WTC11 (cell line): ENCODE data around the gene CHST3. TPM values are rescaled to one million over a fixed set of nuclear protein-coding genes. Genes with fewer than 3 reads are reported as not detected.
"Not testable (repeated sequence)": the region's sequence is repeated elsewhere in the genome, so short reads cannot be mapped to it uniquely, and the experiment has no call there.

Source experiments
- ATAC-seq: fragments of 200-7000 bp; cut with Tn5 transposase; 2 replicates; pipeline ENCODE4 v1.10.0; 2021; ENCODE audit warnings: mild to moderate bottlenecking, moderate library complexity
- CTCF ChIA-PET: fragments of 300-600 bp; sonication (Branson Sonifier 250); formaldehyde crosslinking; loops from one replicate; lab custom pipeline; 2021; ENCODE audit warnings: antibody characterized with exemption; lab: Charles Lee
- POLR2A ChIA-PET: fragments of 350-600 bp; sonication (Branson Sonifier 250); formaldehyde crosslinking; loops from one replicate; lab custom pipeline; 2021; ENCODE audit warnings: antibody characterized with exemption; lab: Charles Lee
- DNase-seq: peaks from one replicate; pipeline ENCODE4 v3.0.0; 2021; ENCODE audit warnings: low spot score
- H3K27ac Mint-ChIP-seq: 2 replicates; pipeline ENCODE4 v1.8.0; 2021; ENCODE audit warnings: mixed read lengths
- H3K27me3 Mint-ChIP-seq: 2 replicates; pipeline ENCODE4 v1.8.0; 2021; ENCODE audit warnings: low read depth, mild to moderate bottlenecking, moderate library complexity, mixed read lengths
- H3K36me3 Mint-ChIP-seq: 2 replicates; pipeline ENCODE4 v1.8.0; 2021; ENCODE audit warnings: mixed read lengths
- H3K4me1 Mint-ChIP-seq: 2 replicates; pipeline ENCODE4 v1.8.0; 2022; ENCODE audit warnings: mixed read lengths
- H3K4me3 Mint-ChIP-seq: 2 replicates; pipeline ENCODE4 v1.8.0; 2021; ENCODE audit warnings: mild to moderate bottlenecking, moderate library complexity, mixed read lengths
- H3K9me3 Mint-ChIP-seq: 2 replicates; pipeline ENCODE4 v1.8.0; 2021; ENCODE audit warnings: mixed read lengths
- CDX4 ChIP-seq: fragments of 250-450 bp; sonication (Bioruptor Pico); IDR thresholded peaks from 2 replicates; pipeline ENCODE4 v1.9.0; 2021; ENCODE audit warnings: moderate library complexity, mild to moderate bottlenecking, inconsistent platforms, borderline replicate concordance
- CREB1 ChIP-seq: sonication (generic); formaldehyde crosslinking; IDR thresholded peaks from 2 replicates; pipeline ENCODE4 v1.8.0; 2023; ENCODE audit warnings: mild to moderate bottlenecking, missing genetic modification reagents
- ELF4 ChIP-seq: sonication (generic); formaldehyde crosslinking; IDR thresholded peaks from 2 replicates; pipeline ENCODE4 v1.8.1; 2022; ENCODE audit warnings: low read depth, mild to moderate bottlenecking, moderate library complexity, missing genetic modification reagents
- GRHL2 ChIP-seq: fragments of 250-450 bp; sonication (Bioruptor Pico); IDR thresholded peaks from 2 replicates; pipeline ENCODE4 v1.8.0; 2022; ENCODE audit warnings: mild to moderate bottlenecking, moderate library complexity; ENCODE audit not compliant: insufficient replicate concordance, severe bottlenecking
- JAZF1 ChIP-seq: fragments of 250-450 bp; sonication (Bioruptor Pico); IDR thresholded peaks from 2 replicates; pipeline ENCODE4 v1.9.0; 2021; ENCODE audit warnings: moderate library complexity, mild to moderate bottlenecking, inconsistent platforms
- KAT7 ChIP-seq: sonication (generic); formaldehyde crosslinking; IDR thresholded peaks from 2 replicates; pipeline ENCODE4 v1.8.1; 2023; ENCODE audit warnings: missing genetic modification reagents, mild to moderate bottlenecking, borderline replicate concordance
- RORB ChIP-seq: fragments of 250-450 bp; sonication (Bioruptor Pico); IDR thresholded peaks from 2 replicates; pipeline ENCODE4 v1.9.0; 2021; ENCODE audit warnings: mild to moderate bottlenecking
- SOX15 ChIP-seq: fragments of 250-450 bp; sonication (Bioruptor Pico); IDR thresholded peaks from 2 replicates; pipeline ENCODE4 v1.9.0; 2021; ENCODE audit warnings: mild to moderate bottlenecking
- TEAD1 ChIP-seq: sonication (generic); formaldehyde crosslinking; IDR thresholded peaks from 2 replicates; pipeline ENCODE4 v1.8.0; 2022; ENCODE audit warnings: mild to moderate bottlenecking, missing genetic modification reagents
- USF1 ChIP-seq: sonication (generic); formaldehyde crosslinking; IDR thresholded peaks from 2 replicates; pipeline ENCODE4 v1.8.0; 2022; ENCODE audit warnings: mild to moderate bottlenecking, missing genetic modification reagents
- ZBTB21 ChIP-seq: sonication (generic); formaldehyde crosslinking; IDR thresholded peaks from 2 replicates; pipeline ENCODE4 v1.8.1; 2023; ENCODE audit warnings: mild to moderate bottlenecking, missing genetic modification reagents, borderline replicate concordance
- ZNF121 ChIP-seq: sonication (generic); formaldehyde crosslinking; IDR thresholded peaks from 2 replicates; pipeline ENCODE4 v1.8.0; 2023; ENCODE audit warnings: missing genetic modification reagents
- ZNF416 ChIP-seq: fragments of 250-450 bp; sonication (Bioruptor Pico); IDR thresholded peaks from 2 replicates; pipeline ENCODE4 v1.9.0; 2021; ENCODE audit warnings: mild to moderate bottlenecking, inconsistent platforms
- ZNF423 ChIP-seq: fragments of 250-450 bp; sonication (Bioruptor Pico); IDR thresholded peaks from 2 replicates; pipeline ENCODE4 v2.1.2; 2022; ENCODE audit warnings: mild to moderate bottlenecking, moderate library complexity
- total RNA-seq: library from RNA; stranded (reverse); gene quantifications from 3 replicates; pipeline ENCODE4 v1.2.3, GENCODE V29; 2021
- TF ChIP-seq, protein P1 (sequence below): fragments of 200-600 bp; IDR thresholded peaks from 2 replicates; pipeline ENCODE4 v1.8.0; 2022; ENCODE audit warnings: antibody characterized with exemption
- TF ChIP-seq, protein P2 (sequence below): sonication (generic); formaldehyde crosslinking; IDR thresholded peaks from 2 replicates; pipeline ENCODE4 v1.8.1; 2023; ENCODE audit warnings: mild to moderate bottlenecking, moderate library complexity, missing genetic modification reagents
- TF ChIP-seq, protein P3 (sequence below): fragments of 250-450 bp; sonication (Bioruptor Pico); IDR thresholded peaks from 2 replicates; pipeline ENCODE4 v2.1.2; 2022; ENCODE audit warnings: mild to moderate bottlenecking, moderate library complexity

The CHST3 gene
- total RNA-seq, 1 experiment from 2014 or later = 7.0 TPM

DNA sequence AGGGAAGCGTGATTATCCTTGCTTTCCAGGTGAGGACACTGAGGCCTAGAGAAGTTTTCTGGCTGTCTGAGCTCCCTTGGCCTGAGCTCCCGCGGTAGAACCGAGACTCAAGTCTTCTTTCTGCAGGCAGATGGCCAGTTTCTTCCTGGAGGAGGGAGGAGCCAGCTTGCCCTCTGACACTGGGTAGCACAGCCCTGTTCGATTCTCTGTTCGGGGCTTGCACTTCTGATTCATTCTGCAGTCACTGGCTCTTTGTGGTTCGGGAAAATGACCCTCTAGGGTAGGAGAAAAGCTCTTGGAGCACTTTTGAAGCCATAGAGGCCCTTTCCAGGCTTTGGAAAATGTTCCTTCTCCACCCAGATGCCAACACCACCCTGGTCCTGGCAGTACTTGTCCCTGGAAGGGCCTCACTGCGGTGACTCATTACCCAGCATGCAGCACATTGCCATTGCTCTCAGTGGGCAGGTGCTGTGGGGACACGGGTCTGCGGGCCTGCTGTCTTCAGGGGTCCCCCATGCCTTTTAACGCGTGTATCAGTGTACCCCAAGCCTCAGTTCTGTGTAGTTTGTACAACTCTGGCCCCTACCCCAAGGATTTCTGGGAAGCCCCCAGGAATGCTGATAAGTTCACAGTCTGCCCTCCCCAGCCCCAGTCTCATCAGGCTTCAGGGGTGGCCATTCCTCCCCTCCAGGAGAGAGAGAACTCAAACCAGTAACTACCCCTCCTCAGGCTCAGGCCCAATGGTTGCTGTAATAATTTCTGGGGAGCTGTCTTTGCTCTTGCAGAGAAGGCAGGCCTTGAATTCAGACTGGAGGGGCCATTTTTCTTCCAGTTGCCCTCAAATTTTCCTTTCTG is 11.9 kb downstream of the CHST3 start (continued):
- TF ChIP-seq, protein P1, sequence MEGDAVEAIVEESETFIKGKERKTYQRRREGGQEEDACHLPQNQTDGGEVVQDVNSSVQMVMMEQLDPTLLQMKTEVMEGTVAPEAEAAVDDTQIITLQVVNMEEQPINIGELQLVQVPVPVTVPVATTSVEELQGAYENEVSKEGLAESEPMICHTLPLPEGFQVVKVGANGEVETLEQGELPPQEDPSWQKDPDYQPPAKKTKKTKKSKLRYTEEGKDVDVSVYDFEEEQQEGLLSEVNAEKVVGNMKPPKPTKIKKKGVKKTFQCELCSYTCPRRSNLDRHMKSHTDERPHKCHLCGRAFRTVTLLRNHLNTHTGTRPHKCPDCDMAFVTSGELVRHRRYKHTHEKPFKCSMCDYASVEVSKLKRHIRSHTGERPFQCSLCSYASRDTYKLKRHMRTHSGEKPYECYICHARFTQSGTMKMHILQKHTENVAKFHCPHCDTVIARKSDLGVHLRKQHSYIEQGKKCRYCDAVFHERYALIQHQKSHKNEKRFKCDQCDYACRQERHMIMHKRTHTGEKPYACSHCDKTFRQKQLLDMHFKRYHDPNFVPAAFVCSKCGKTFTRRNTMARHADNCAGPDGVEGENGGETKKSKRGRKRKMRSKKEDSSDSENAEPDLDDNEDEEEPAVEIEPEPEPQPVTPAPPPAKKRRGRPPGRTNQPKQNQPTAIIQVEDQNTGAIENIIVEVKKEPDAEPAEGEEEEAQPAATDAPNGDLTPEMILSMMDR = no peak
- TF ChIP-seq ZBTB21 (CRISPR knock-in tag) = no peak
- TF ChIP-seq RORB (CRISPR knock-in tag) = no peak
- TF ChIP-seq USF1 (CRISPR knock-in tag) = no peak
- no peak for TF ChIP-seq KAT7 (CRISPR knock-in tag)
- TF ChIP-seq CDX4 = no peak
- TF ChIP-seq ZNF423 = no peak
- no peak for TF ChIP-seq CREB1 (CRISPR knock-in tag)
- TF ChIP-seq ZNF416 (CRISPR knock-in tag) = no peak
- no peak for TF ChIP-seq SOX15
- TF ChIP-seq GRHL2 = no peak

GRCh38 chr10:71977614-71977903 is 13.4 kb downstream of the CHST3 start:
- ATAC-seq, H3K9me3 Mint-ChIP-seq, POLR2A ChIA-PET, H3K4me3 Mint-ChIP-seq, H3K27me3 Mint-ChIP-seq, H3K27ac Mint-ChIP-seq, DNase-seq, H3K36me3 Mint-ChIP-seq: not testable (repeated sequence)
- peak; percentile 21; the same call in 1 of the 2 replicates for TF ChIP-seq ZNF121 (CRISPR knock-in tag)
- H3K4me1 Mint-ChIP-seq = peaks cover 27% of the 10 kb centered on the region
- CTCF ChIA-PET = interaction anchor here (0.6 to 3.6 kb wide), 11 partner anchors 11 to 707 kb away, joined by 3 to 21 read pairs (median 4); partner anchors contain the start of gene CHST3

DNA sequence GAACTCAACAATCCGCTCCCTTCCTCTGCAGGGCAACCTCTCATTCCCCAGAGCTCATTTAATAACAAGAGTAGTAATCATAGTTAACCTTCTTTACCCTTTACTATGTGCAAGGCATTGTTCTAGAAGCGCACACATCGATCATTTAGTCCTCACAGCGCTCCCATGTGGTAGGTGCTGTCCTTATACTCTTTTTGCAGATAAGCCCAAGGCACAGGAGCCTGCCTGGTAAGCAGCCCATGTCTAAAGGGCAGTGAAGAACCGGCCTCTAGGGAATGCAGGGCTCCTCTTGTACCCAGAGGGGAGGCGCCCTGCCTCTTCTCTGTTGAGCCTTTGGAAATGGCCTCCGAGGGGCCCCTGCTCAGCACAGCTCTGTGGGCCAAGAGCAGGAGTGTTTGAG is 14.3 kb downstream of the CHST3 start:
- ChIA-PET CTCF (interaction anchor here (0.7 to 3.6 kb wide), 8 partner anchors 9 to 708 kb away, joined by 3 to 17 read pairs (median 3); partner anchors contain the start of gene CHST3), POLR2A (interaction anchor here (0.6 to 0.7 kb wide), 2 partner anchors 12 to 29 kb away, joined by 3 to 4 read pairs; no protein-coding TSS in a partner anchor)
- no peak for TF ChIP-seq ZBTB21 (CRISPR knock-in tag)
- ATAC-seq (peak; percentile 83), DNase-seq (peak; percentile 50)
- Mint-ChIP-seq H3K4me1 (peaks cover 27% of the 10 kb centered on the region), H3K36me3 (no peaks in the 10 kb centered on the region), H3K4me3 (no peak overlapping the region), H3K27me3 (no peaks in the 10 kb centered on the region), H3K9me3 (no peaks in the 10 kb centered on the region), H3K27ac (peak overlapping the region; percentile 22; the same call in 1 of the 2 replicates)

- DNase-seq = no peak
- no peak overlapping the region for H3K4me3 Mint-ChIP-seq
- H3K9me3 Mint-ChIP-seq = no peaks in the 10 kb centered on the region
- ChIA-PET CTCF (interaction anchor here (1.1 to 3.6 kb wide), 2 partner anchors 15 to 69 kb away, joined by 5 to 17 read pairs; partner anchors contain the start of gene CHST3), POLR2A (no interaction called here)
- no peaks in the 10 kb centered on the region for H3K27me3 Mint-ChIP-seq
- no peak for ATAC-seq
- TF ChIP-seq ELF4 (CRISPR knock-in tag) (no peak), TEAD1 (CRISPR knock-in tag) (no peak), JAZF1 (no peak)
- TF ChIP-seq, protein P2, sequence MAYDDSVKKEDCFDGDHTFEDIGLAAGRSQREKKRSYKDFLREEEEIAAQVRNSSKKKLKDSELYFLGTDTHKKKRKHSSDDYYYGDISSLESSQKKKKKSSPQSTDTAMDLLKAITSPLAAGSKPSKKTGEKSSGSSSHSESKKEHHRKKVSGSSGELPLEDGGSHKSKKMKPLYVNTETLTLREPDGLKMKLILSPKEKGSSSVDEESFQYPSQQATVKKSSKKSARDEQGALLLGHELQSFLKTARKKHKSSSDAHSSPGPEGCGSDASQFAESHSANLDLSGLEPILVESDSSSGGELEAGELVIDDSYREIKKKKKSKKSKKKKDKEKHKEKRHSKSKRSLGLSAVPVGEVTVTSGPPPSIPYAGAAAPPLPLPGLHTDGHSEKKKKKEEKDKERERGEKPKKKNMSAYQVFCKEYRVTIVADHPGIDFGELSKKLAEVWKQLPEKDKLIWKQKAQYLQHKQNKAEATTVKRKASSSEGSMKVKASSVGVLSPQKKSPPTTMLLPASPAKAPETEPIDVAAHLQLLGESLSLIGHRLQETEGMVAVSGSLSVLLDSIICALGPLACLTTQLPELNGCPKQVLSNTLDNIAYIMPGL = no peak
- TF ChIP-seq, protein P3, sequence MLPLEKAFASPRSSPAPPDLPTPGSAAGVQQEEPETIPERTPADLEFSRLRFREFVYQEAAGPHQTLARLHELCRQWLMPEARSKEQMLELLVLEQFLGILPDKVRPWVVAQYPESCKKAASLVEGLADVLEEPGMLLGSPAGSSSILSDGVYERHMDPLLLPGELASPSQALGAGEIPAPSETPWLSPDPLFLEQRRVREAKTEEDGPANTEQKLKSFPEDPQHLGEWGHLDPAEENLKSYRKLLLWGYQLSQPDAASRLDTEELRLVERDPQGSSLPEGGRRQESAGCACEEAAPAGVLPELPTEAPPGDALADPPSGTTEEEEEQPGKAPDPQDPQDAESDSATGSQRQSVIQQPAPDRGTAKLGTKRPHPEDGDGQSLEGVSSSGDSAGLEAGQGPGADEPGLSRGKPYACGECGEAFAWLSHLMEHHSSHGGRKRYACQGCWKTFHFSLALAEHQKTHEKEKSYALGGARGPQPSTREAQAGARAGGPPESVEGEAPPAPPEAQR (CRISPR knock-in tag) = no peak
- no peaks in the 10 kb centered on the region for H3K36me3 Mint-ChIP-seq
- H3K4me1 Mint-ChIP-seq = peaks cover 27% of the 10 kb centered on the region
- 0 out of 2 replicates have a peak overlapping the region, but pooled peaks have one; percentile 21 for H3K27ac Mint-ChIP-seq
Measured at GRCh38 chr10:71978988-71979691, 14.9 kb downstream of the CHST3 start.
